HCT116 (cell line): Measurements from ENCODE around the gene DIP2C. TPM values are rescaled to one million over a fixed set of nuclear protein-coding genes. Genes with fewer than 3 reads are reported as not detected.

Experiments
- ATAC-seq: fragments of 200-7000 bp; cut with Tn5 transposase; 2 replicates; pipeline ENCODE4 v1.9.1; 2020; ENCODE audit warnings: mild to moderate bottlenecking, moderate library complexity
- BruUV-seq: library from RNA; stranded (reverse); fragments of 400-500 nt; replicated peaks from 2 replicates; lab custom pipeline; 2021; lab: Mats Ljungman, UMichigan
- CTCF ChIA-PET: fragments of 300-600 bp; sonication (Branson Sonifier 250); formaldehyde crosslinking; loops from one replicate; lab custom pipeline; 2021; ENCODE audit warnings: antibody characterized with exemption; lab: Charles Lee
- POLR2A ChIA-PET: fragments of 300-600, 350-600 bp; sonication (Branson Sonifier 250); formaldehyde crosslinking; loops from one replicate; lab custom pipeline; 2021; ENCODE audit warnings: antibody characterized with exemption; lab: Charles Lee
- RAD21 ChIA-PET, 2 experiments: fragments of 300-600 bp; sonication (Branson Sonifier 250); formaldehyde crosslinking; loops; one replicate each; lab custom pipeline; 2023; ENCODE audit warnings: low total read pairs in 2 of 2; ENCODE audit not compliant: uncharacterized antibody in 2 of 2, unreplicated experiment in 2 of 2, low non-redundant PET in 1 of 2; lab: Charles Lee
- DNase-seq: peaks from one replicate; pipeline ENCODE4 v3.0.0-alpha.2; 2010; ENCODE audit warnings: low read depth, low spot score
- H2AFZ ChIP-seq: fragments of 200-600 bp; shearing (Covaris generic), sonication (generic); 2 replicates; pipeline ENCODE4 v1.6.1; 2017; ENCODE audit warnings: low read depth, mixed run types, mixed read lengths, antibody characterized with exemption, low read length; ENCODE audit not compliant: poor library complexity, severe bottlenecking
- H3K27ac ChIP-seq: 2 replicates; pipeline ENCODE4 v1.5.1; 2012; ENCODE audit warnings: low read depth, low read length
- H3K27me3 ChIP-seq: fragments of 200-600 bp; sonication (generic); 2 replicates; pipeline ENCODE4 v1.6.1; 2016; ENCODE audit warnings: mixed run types, low read length, mixed read lengths; ENCODE audit not compliant: insufficient read depth
- H3K36me3 ChIP-seq, 2 experiments: fragments of 200-500 bp in 1 of 2; fragments of 200-600 bp in 1 of 2; sonication (Bioruptor generic) in 1 of 2; sonication (generic) in 1 of 2; 2 replicates each; pipeline versions ENCODE4 v1.5.1 to v1.6.1; 2014 to 2016; ENCODE audit warnings: low read length in 2 of 2, inconsistent platforms in 1 of 2, mixed read lengths in 1 of 2, mixed run types in 1 of 2; ENCODE audit not compliant: insufficient read depth in 2 of 2, control insufficient read depth in 1 of 2
- H3K4me1 ChIP-seq, 2 experiments: fragments of 200-600 bp in 1 of 2; sonication (generic) in 1 of 2; 2 replicates each; pipeline versions ENCODE4 v1.5.1 to v1.6.1; 2012 to 2017; ENCODE audit warnings: low read length in 2 of 2, inconsistent platforms in 1 of 2, mild to moderate bottlenecking in 1 of 2, mixed read lengths in 1 of 2, mixed run types in 1 of 2, moderate library complexity in 1 of 2; ENCODE audit not compliant: insufficient read depth in 2 of 2, control insufficient read depth in 1 of 2
- H3K4me2 ChIP-seq: fragments of 200-600 bp; sonication (generic); 2 replicates; pipeline ENCODE4 v1.6.1; 2017; ENCODE audit warnings: mixed run types, low read length, mixed read lengths
- H3K4me3 ChIP-seq, 2 experiments: fragments of 200-600 bp in 1 of 2; sonication (generic) in 1 of 2; replicated peaks in 1 of 2; 2 replicates each; pipeline ENCODE4 v1.5.1; 2011 to 2016; ENCODE audit warnings: low read length in 2 of 2, control low read depth in 1 of 2, low read depth in 1 of 2, mild to moderate bottlenecking in 1 of 2, mixed read lengths in 1 of 2, mixed run types in 1 of 2
- H3K79me2 ChIP-seq: fragments of 200-600 bp; sonication (generic); 2 replicates; pipeline ENCODE4 v1.6.1; 2017; ENCODE audit warnings: mild to moderate bottlenecking, mixed run types, low read length, moderate library complexity, mixed read lengths; ENCODE audit not compliant: insufficient read depth
- H3K9ac ChIP-seq: fragments of 200-600 bp; sonication (generic); 2 replicates; pipeline ENCODE4 v1.6.1; 2016; ENCODE audit warnings: low read length, mixed read lengths
- H3K9me2 ChIP-seq: fragments of 200-600 bp; sonication (generic), shearing (Covaris generic); 2 replicates; pipeline ENCODE4 v1.6.1; 2017; ENCODE audit warnings: mixed run types, mild to moderate bottlenecking, moderate library complexity; ENCODE audit not compliant: insufficient read depth
- H3K9me3 ChIP-seq, 2 experiments: fragments of 200-500 bp in 1 of 2; fragments of 200-600 bp in 1 of 2; sonication (Bioruptor generic) in 1 of 2; sonication (generic) in 1 of 2; 2 replicates each; pipeline ENCODE4 v1.6.1; 2014 to 2017; ENCODE audit warnings: low read length in 2 of 2, mixed read lengths in 2 of 2, inconsistent platforms in 1 of 2, low read depth in 1 of 2, mild to moderate bottlenecking in 1 of 2, mixed run types in 1 of 2, moderate library complexity in 1 of 2; ENCODE audit not compliant: control insufficient read depth in 1 of 2, insufficient read depth in 1 of 2
- H4K20me1 ChIP-seq: fragments of 200-600 bp; sonication (generic), shearing (Covaris generic); 2 replicates; pipeline ENCODE4 v1.6.1; 2017; ENCODE audit warnings: mixed run types, mild to moderate bottlenecking, moderate library complexity; ENCODE audit not compliant: insufficient read depth
- CBX3 ChIP-seq: IDR thresholded peaks from 2 replicates; pipeline ENCODE4 v1.6.1; 2012; ENCODE audit warnings: low read depth
- CEBPB ChIP-seq: IDR thresholded peaks from 2 replicates; pipeline ENCODE4 v1.6.1; 2012; ENCODE audit warnings: low read depth
- EGR1 ChIP-seq: IDR thresholded peaks from 2 replicates; pipeline ENCODE4 v1.6.1; 2012; ENCODE audit warnings: low read depth
- ELF1 ChIP-seq: IDR thresholded peaks from 2 replicates; pipeline ENCODE4 v1.6.1; 2012; ENCODE audit warnings: low read depth, borderline replicate concordance
- EZH2 ChIP-seq: fragments of 200-600 bp; sonication (generic); IDR thresholded peaks from 2 replicates; pipeline ENCODE4 v1.6.1; 2017; ENCODE audit warnings: antibody characterized with exemption, mixed run types
- FOSL1 ChIP-seq: IDR thresholded peaks from 2 replicates; pipeline ENCODE4 v1.6.1; 2012; ENCODE audit warnings: low read depth
- JUND ChIP-seq: IDR thresholded peaks from 2 replicates; pipeline ENCODE4 v1.6.1; 2012
- MAX ChIP-seq: IDR thresholded peaks from 2 replicates; pipeline ENCODE4 v1.6.1; 2012
- POLR2A ChIP-seq: IDR thresholded peaks from 2 replicates; pipeline ENCODE4 v1.7.0; 2011; ENCODE audit warnings: borderline replicate concordance; ENCODE audit not compliant: insufficient read depth, insufficient read length; ENCODE audit errors: extremely low read depth
- POLR2AphosphoS5 ChIP-seq: IDR thresholded peaks from 2 replicates; pipeline ENCODE4 v1.6.1; 2011; ENCODE audit warnings: mild to moderate bottlenecking, low read depth, low read length, moderate library complexity
- RAD21 ChIP-seq: IDR thresholded peaks from 2 replicates; pipeline ENCODE4 v1.6.1; 2012; ENCODE audit warnings: low read depth, mild to moderate bottlenecking
- REST ChIP-seq: IDR thresholded peaks from 2 replicates; pipeline ENCODE4 v1.6.1; 2012; ENCODE audit warnings: low read depth
- SP1 ChIP-seq: IDR thresholded peaks from 2 replicates; pipeline ENCODE4 v1.6.1; 2012; ENCODE audit warnings: low read depth
- YY1 ChIP-seq: IDR thresholded peaks from 2 replicates; pipeline ENCODE4 v1.6.1; 2011; ENCODE audit warnings: low read length, low read depth, moderate library complexity, mild to moderate bottlenecking; ENCODE audit not compliant: insufficient replicate concordance; ENCODE audit errors: extremely low read depth
- ZBTB33 ChIP-seq: IDR thresholded peaks from 2 replicates; pipeline ENCODE4 v1.6.1; 2011; ENCODE audit warnings: mild to moderate bottlenecking, low read length, moderate library complexity; ENCODE audit not compliant: insufficient replicate concordance; ENCODE audit errors: extremely low read depth
- ZNF274 ChIP-seq: fragments of 200-500 bp; sonication (Bioruptor generic); IDR thresholded peaks from 2 replicates; pipeline ENCODE4 v1.6.1; 2014; ENCODE audit warnings: mild to moderate bottlenecking, low read depth, low read length, inconsistent platforms
- intact Hi-C: fragments of 100-400 bp; cut with micrococcal nuclease; formaldehyde crosslinking; loops from 2 replicates; pipeline ENCODE4 v1.10.0; 2022
- total RNA-seq: library from RNA; stranded (reverse); gene quantifications from one replicate; pipeline ENCODE4 v1.2.1, GENCODE V29; 2021; ENCODE audit not compliant: unreplicated experiment

DIP2C gene
- total RNA-seq, 1 experiment from 2014 or later: 15.4 TPM

- H3K4me2 ChIP-seq: no peak overlapping the region
- ChIA-PET POLR2A (no interaction called here), CTCF (no interaction called here), RAD21 (no interaction called here)
- TF ChIP-seq SP1: no peak
- TF ChIP-seq JUND: no peak
- no peaks in the 10 kb centered on the region for H4K20me1 ChIP-seq
- intact Hi-C loops: no loop called here
- no peak overlapping the region for H3K27ac ChIP-seq
- no peaks in the 10 kb centered on the region for H3K36me3 ChIP-seq
- ATAC-seq: no peak
- H3K79me2 ChIP-seq: no peaks in the 10 kb centered on the region
- H3K27me3 ChIP-seq: no peaks in the 10 kb centered on the region
- no peak overlapping the region for H3K9ac ChIP-seq
- no peaks in the 10 kb centered on the region for H3K9me2 ChIP-seq
- BruUV-seq: no TSS peak
- H2AFZ ChIP-seq: no peak overlapping the region
- H3K9me3 ChIP-seq: no peaks in the 10 kb centered on the region
- DNase-seq: no peak
- no peak overlapping the region for H3K4me3 ChIP-seq
- H3K4me1 ChIP-seq: no peaks in the 10 kb centered on the region
Measured at GRCh38 chr10:470339-471003, 219.0 kb downstream of the DIP2C start.

GRCh38 chr10:469947-470338, 219.5 kb downstream of the DIP2C start:
- CTCF ChIA-PET: no interaction called here
- Histone ChIP-seq H3K9me3 (no peaks in the 10 kb centered on the region), H3K9ac (no peak overlapping the region), H3K4me3 (no peak overlapping the region), H3K4me2 (no peak overlapping the region), H3K27me3 (no peaks in the 10 kb centered on the region), H4K20me1 (no peaks in the 10 kb centered on the region), H3K9me2 (no peaks in the 10 kb centered on the region), H2AFZ (no peak overlapping the region), H3K4me1 (no peaks in the 10 kb centered on the region), H3K27ac (no peak overlapping the region), H3K79me2 (no peaks in the 10 kb centered on the region), H3K36me3 (no peaks in the 10 kb centered on the region)
- no peak for ATAC-seq
- POLR2A ChIA-PET: no interaction called here
- RAD21 ChIA-PET: no interaction called here
- DNase-seq: no peak
- no TSS peak for BruUV-seq
- intact Hi-C loops: no loop called here
- no peak for TF ChIP-seq MAX
- TF ChIP-seq CEBPB: no peak
- no peak for TF ChIP-seq POLR2A
- TF ChIP-seq FOSL1: no peak
- TF ChIP-seq EGR1: no peak
- no peak for TF ChIP-seq POLR2AphosphoS5
- TF ChIP-seq CBX3: no peak
- no peak for TF ChIP-seq EZH2
- no peak for TF ChIP-seq SP1
- TF ChIP-seq ZNF274: no peak
- TF ChIP-seq RAD21: no peak
- TF ChIP-seq REST: no peak
- TF ChIP-seq ZBTB33: no peak
- TF ChIP-seq YY1: no peak
- no peak for TF ChIP-seq ELF1
- TF ChIP-seq JUND: no peak
